ENCODE data around the gene RUBCN. TPM values are rescaled to one million over a fixed set of nuclear protein-coding genes. Genes with fewer than 3 reads are reported as not detected.
"Not testable (repeated sequence)": the region's sequence is repeated elsewhere in the genome, so short reads cannot be mapped to it uniquely, and the experiment has no call there.

The RUBCN gene
- total and polyA plus RNA-seq, 2 of the 13 experiments (the other 11 are each of a cell fraction or from before 2014, with no cell fraction given): 5.2 to 8.1 TPM

DNA sequence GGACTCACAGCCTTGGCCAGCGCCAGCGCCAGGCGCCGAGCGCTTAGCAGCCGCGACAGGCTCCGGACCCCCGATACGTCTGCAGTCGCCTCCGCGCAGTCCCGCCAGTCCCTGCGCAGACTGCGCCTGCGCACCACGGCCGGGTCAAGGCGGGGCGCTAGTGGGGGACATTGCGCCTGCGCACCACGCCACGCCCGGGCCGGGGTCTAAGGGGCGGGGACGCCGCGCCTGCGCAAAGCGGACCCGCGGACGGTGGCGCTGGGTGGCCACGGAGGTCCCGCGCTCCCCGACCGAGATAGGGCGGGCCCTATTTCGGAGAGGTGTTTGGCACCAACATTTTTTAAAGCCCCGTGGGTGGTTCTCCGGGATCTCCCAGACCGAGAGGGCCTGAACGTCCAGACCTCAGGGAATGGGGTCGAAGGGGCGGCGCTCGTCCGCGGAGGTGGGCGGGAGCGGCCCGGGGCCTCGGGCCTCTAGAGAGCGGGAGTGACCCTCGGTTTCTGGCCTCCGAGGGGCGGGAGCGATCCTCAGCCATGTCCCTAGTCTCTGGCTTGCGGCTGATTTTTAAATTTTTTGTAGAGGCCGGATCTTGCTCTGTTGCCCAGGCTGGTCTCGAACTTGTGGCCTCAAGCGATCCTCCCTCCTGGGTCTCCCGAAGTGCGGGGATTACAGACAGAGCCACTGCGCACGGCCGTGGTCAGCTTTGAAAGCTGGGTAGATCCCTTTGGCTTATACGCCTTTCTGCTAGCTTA is 108.8 kb downstream of the RUBCN start:
- CTCF ChIA-PET (ENCODE audit: low intra/inter-chr PET ratio, low total read pairs); in situ Hi-C loops (cut with HindIII; ENCODE audit: extremely low pct_ligation_motif_present, low pct_unique_long_range_greater_than_20kb); H4K20me1 ChIP-seq (ENCODE audit: insufficient read depth, low read length); H3K4me1 ChIP-seq (ENCODE audit: insufficient read depth, low read length); BruUV-seq (replicated peaks); H3K36me3 ChIP-seq (replicated peaks in 1 of 2; ENCODE audit: control insufficient read depth in 1 of 2, insufficient read depth in 2 of 2, low read length in 2 of 2); POLR2A ChIA-PET; H3K9me3 ChIP-seq (ENCODE audit: low read length); H3K27me3 ChIP-seq (ENCODE audit: control insufficient read depth in 1 of 2, insufficient read depth in 2 of 2, low read length in 2 of 2); intact Hi-C loops (cut with micrococcal nuclease; ENCODE audit: unreplicated experiment); H2AFZ ChIP-seq (ENCODE audit: low read length); FAIRE-seq: not testable (repeated sequence)
- DNase-seq (ENCODE audit: low spot score): peak; percentile 63
- H3K27ac ChIP-seq (ENCODE audit: extremely low read length, insufficient read depth, low read length): peak overlapping the region; percentile 62
- H3K9ac ChIP-seq (ENCODE audit: insufficient read depth, low read depth, low read length): peak overlapping the region; percentile 71
- H3K4me2 ChIP-seq (ENCODE audit: low read depth, low read length): peak overlapping the region; percentile 63
- 5% methylated on average over 9 of the region's 73 CpGs for WGBS (ENCODE audit: low lambda C conversion rate)
- peaks cover 13% of the 10 kb centered on the region for H3K79me2 ChIP-seq (ENCODE audit: insufficient read depth, low read length)
- peak; percentile 78 for ATAC-seq
- H3K4me3 ChIP-seq (replicated peaks in 1 of 3; ENCODE audit: insufficient read depth in 1 of 3, low read depth in 2 of 3, low read length in 3 of 3): peak overlapping the region; percentile 66 to 70 (median 70); a peak in 5 of 6 replicates
- TF ChIP-seq PHF8 (CRISPR knock-in tag; IDR thresholded peaks at IDR 0.05): peak; percentile 76
- TF ChIP-seq, protein P1, sequence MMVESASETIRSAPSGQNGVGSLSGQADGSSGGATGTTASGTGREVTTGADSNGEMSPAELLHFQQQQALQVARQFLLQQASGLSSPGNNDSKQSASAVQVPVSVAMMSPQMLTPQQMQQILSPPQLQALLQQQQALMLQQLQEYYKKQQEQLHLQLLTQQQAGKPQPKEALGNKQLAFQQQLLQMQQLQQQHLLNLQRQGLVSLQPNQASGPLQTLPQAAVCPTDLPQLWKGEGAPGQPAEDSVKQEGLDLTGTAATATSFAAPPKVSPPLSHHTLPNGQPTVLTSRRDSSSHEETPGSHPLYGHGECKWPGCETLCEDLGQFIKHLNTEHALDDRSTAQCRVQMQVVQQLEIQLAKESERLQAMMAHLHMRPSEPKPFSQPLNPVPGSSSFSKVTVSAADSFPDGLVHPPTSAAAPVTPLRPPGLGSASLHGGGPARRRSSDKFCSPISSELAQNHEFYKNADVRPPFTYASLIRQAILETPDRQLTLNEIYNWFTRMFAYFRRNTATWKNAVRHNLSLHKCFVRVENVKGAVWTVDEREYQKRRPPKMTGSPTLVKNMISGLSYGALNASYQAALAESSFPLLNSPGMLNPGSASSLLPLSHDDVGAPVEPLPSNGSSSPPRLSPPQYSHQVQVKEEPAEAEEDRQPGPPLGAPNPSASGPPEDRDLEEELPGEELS (CRISPR knock-in tag; IDR thresholded peaks at IDR 0.05): 0 out of 2 replicates have a peak, but pooled peaks have one; percentile 16
- peak; percentile 60 for TF ChIP-seq POLR2AphosphoS5 (IDR thresholded peaks at IDR 0.05; ENCODE audit: low read depth, low read length)
- TF ChIP-seq HOXA5 (CRISPR knock-in tag; IDR thresholded peaks at IDR 0.05): 0 out of 2 replicates have a peak, but pooled peaks have one; percentile 22
- TF ChIP-seq ZNF143 (CRISPR knock-in tag; IDR thresholded peaks at IDR 0.05): peak; percentile 51
- peak; percentile 23; the same call in 1 of the 2 replicates for TF ChIP-seq SIN3A (IDR thresholded peaks at IDR 0.05; ENCODE audit: borderline replicate concordance, low read depth, low read length)
- TF ChIP-seq GATAD1 (CRISPR knock-in tag; IDR thresholded peaks at IDR 0.05): 0 out of 2 replicates have a peak, but pooled peaks have one; percentile 29
- peak; percentile 84 for TF ChIP-seq RBFOX2 (IDR thresholded peaks at IDR 0.05; ENCODE audit: low read depth, low read length)
- TF ChIP-seq, protein P2, sequence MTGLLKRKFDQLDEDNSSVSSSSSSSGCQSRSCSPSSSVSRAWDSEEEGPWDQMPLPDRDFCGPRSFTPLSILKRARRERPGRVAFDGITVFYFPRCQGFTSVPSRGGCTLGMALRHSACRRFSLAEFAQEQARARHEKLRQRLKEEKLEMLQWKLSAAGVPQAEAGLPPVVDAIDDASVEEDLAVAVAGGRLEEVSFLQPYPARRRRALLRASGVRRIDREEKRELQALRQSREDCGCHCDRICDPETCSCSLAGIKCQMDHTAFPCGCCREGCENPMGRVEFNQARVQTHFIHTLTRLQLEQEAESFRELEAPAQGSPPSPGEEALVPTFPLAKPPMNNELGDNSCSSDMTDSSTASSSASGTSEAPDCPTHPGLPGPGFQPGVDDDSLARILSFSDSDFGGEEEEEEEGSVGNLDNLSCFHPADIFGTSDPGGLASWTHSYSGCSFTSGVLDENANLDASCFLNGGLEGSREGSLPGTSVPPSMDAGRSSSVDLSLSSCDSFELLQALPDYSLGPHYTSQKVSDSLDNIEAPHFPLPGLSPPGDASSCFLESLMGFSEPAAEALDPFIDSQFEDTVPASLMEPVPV (CRISPR knock-in tag; IDR thresholded peaks at IDR 0.05): 0 out of 2 replicates have a peak, but pooled peaks have one; percentile 27
- 0 out of 2 replicates have a peak, but pooled peaks have one; percentile 13 for TF ChIP-seq PPARG (CRISPR knock-in tag; conservative IDR thresholded peaks at IDR 0.05)
- peak; percentile 82 for TF ChIP-seq KDM2A (CRISPR knock-in tag; IDR thresholded peaks at IDR 0.05; ENCODE audit: borderline replicate concordance, low read depth)
- TF ChIP-seq KDM1A (CRISPR knock-in tag; IDR thresholded peaks at IDR 0.05): 0 out of 2 replicates have a peak, but pooled peaks have one; percentile 7
- TF ChIP-seq, protein P3, sequence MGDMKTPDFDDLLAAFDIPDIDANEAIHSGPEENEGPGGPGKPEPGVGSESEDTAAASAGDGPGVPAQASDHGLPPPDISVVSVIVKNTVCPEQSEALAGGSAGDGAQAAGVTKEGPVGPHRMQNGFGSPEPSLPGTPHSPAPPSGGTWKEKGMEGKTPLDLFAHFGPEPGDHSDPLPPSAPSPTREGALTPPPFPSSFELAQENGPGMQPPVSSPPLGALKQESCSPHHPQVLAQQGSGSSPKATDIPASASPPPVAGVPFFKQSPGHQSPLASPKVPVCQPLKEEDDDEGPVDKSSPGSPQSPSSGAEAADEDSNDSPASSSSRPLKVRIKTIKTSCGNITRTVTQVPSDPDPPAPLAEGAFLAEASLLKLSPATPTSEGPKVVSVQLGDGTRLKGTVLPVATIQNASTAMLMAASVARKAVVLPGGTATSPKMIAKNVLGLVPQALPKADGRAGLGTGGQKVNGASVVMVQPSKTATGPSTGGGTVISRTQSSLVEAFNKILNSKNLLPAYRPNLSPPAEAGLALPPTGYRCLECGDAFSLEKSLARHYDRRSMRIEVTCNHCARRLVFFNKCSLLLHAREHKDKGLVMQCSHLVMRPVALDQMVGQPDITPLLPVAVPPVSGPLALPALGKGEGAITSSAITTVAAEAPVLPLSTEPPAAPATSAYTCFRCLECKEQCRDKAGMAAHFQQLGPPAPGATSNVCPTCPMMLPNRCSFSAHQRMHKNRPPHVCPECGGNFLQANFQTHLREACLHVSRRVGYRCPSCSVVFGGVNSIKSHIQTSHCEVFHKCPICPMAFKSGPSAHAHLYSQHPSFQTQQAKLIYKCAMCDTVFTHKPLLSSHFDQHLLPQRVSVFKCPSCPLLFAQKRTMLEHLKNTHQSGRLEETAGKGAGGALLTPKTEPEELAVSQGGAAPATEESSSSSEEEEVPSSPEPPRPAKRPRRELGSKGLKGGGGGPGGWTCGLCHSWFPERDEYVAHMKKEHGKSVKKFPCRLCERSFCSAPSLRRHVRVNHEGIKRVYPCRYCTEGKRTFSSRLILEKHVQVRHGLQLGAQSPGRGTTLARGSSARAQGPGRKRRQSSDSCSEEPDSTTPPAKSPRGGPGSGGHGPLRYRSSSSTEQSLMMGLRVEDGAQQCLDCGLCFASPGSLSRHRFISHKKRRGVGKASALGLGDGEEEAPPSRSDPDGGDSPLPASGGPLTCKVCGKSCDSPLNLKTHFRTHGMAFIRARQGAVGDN (CRISPR knock-in tag; IDR thresholded peaks at IDR 0.05): peak; percentile 47
- TF ChIP-seq POLR2G (IDR thresholded peaks at IDR 0.05; ENCODE audit: low read depth, low read length): peak; percentile 70
- peak; percentile 63 for TF ChIP-seq HNRNPLL (IDR thresholded peaks at IDR 0.05; ENCODE audit: low read depth, low read length, poor library complexity, severe bottlenecking)
- 0 out of 2 replicates have a peak, but pooled peaks have one; percentile 27 for TF ChIP-seq ZBTB7A (CRISPR knock-in tag; IDR thresholded peaks at IDR 0.05)
